NCI-H748 treated with DMSO at 0.1 percent for 48 hours (cell line): Measurements from ENCODE around the gene MRGPRD.

Experiments used
- DNase-seq: peaks from one replicate; lab custom pipeline; 2025; lab: John Stamatoyannopoulos, UW

Gene MRGPRD

DNA sequence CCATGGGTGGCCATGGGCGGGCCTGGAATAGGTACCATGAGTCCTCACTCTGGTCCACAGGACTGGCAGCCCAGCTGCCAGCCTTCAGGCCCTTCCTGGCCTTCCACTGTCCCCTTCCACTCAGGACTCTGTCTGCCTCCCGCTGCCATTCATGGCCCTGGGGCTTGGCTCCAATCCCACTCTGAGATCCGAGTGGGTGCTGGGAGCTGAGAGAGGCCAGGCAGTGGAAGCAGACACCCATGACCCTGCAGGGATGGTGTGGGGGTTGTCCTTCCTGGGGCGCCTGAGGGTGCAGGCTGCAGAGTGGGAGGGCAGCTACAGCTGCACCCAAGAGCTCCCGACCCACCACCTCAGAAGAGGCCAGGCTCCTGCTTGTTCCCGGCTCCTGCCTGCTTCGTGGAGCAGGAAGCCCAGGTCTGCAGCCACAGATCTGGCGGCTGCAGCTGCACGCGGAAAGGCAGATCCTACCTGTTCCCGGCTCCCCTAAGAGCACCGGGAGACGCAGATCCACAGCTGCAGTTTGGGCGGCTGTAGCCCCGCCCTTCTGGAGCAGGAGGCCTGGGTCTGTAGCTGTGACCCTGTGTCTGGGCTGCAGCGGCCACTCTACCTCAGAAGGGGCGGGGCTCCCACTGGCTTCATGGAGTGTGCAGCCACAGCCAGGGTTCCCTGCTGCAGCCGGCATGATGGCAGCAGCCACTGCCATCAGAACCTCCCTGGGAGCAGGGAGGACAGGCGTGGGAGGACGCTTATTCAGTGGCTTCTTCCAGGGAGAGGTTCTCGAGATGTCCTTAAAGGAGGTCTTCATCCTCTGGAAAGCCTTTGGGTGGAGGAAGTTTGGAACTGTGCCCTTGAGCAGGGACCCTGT, 49.6 kb downstream of the MRGPRD start:
- DNase-seq = no peak
